Measurements from ENCODE around the gene MAPK9.

Gene MAPK9

DNA sequence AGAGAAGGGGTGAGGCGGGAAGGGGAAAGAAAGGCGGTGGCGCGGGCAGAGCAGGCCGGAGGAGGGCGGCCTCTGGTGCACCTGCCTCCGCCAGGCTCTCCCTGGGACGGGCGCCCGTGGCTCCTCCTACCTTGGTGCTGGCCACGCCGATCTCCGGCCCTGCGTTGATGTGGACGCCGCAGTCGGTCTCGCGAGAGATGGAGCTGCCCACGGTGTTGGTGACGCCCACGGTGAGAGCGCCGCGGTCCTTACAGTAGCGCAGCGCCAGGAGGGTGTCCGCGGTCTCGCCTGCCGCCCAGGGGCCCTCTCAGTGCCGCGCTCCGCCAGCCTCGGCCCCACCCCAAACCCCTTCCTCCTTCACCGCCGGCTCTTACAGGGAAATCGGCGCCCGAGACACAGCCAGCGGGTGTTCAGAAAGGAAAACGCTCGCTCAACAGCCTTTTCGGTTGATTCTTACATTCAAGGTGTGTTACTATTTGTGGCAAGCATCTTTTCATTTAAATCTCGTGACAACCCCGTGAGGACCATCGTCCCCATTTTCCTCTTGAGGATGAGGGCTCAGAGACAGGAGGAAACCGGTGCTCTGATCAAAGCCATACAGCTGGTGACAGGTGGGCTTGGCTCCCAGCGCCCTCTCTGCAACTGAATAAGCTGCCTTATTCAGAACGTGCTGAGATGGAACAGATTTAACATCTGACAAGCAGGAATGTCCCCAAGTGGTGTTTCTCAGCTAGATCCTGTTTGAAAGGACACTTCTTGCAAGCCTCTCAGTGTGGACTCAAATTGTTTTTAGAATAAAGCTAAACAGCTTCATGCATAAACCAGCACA, 22.0 kb upstream of the MAPK9 start:
- 0 out of 2 replicates have a peak, but pooled peaks have one; percentile 3 for TF ChIP-seq CTCF (IDR thresholded peaks at IDR 0.05; ENCODE audit: low read depth, low read length)
- no peaks in the 10 kb centered on the region for H3K27me3 ChIP-seq (ENCODE audit: insufficient read depth, low read depth, severe bottlenecking)
- no peaks in the 10 kb centered on the region for H3K36me3 ChIP-seq
- peak overlapping the region; percentile 62 for H3K27ac ChIP-seq
- H3K9me3 ChIP-seq (ENCODE audit: severe bottlenecking) = no peaks in the 10 kb centered on the region
- peak; percentile 89 for DNase-seq
- peak overlapping the region; percentile 46 for H3K4me3 ChIP-seq (ENCODE audit: low read depth, low read length)

- Histone ChIP-seq H3K9me3 (ENCODE audit: severe bottlenecking) (no peaks in the 10 kb centered on the region), H3K27ac (no peak overlapping the region), H3K4me3 (ENCODE audit: low read depth, low read length) (no peak overlapping the region), H3K27me3 (ENCODE audit: insufficient read depth, low read depth, severe bottlenecking) (no peaks in the 10 kb centered on the region), H3K36me3 (no peaks in the 10 kb centered on the region)
- no peak for TF ChIP-seq CTCF (IDR thresholded peaks at IDR 0.05; ENCODE audit: low read depth, low read length)
- no peak for DNase-seq
Measured at GRCh38 chr5:180311216-180311615, 19.3 kb upstream of the MAPK9 start.

GRCh38 chr5:180306796-180307195, 14.9 kb upstream of the MAPK9 start:
- Histone ChIP-seq H3K36me3 (no peaks in the 10 kb centered on the region), H3K27ac (no peak overlapping the region), H3K4me3 (ENCODE audit: low read depth, low read length) (no peak overlapping the region), H3K9me3 (ENCODE audit: severe bottlenecking) (no peaks in the 10 kb centered on the region), H3K27me3 (ENCODE audit: insufficient read depth, low read depth, severe bottlenecking) (no peaks in the 10 kb centered on the region)
- DNase-seq = no peak
- TF ChIP-seq CTCF (IDR thresholded peaks at IDR 0.05; ENCODE audit: low read depth, low read length) = no peak

- no peak for TF ChIP-seq CTCF (IDR thresholded peaks at IDR 0.05; ENCODE audit: low read depth, low read length)
- no peak overlapping the region for H3K4me3 ChIP-seq (ENCODE audit: low read depth, low read length)
- H3K27me3 ChIP-seq (ENCODE audit: insufficient read depth, low read depth, severe bottlenecking) = no peaks in the 10 kb centered on the region
- no peak overlapping the region for H3K27ac ChIP-seq
- H3K9me3 ChIP-seq (ENCODE audit: severe bottlenecking) = no peaks in the 10 kb centered on the region
- no peak for DNase-seq
- no peaks in the 10 kb centered on the region for H3K36me3 ChIP-seq
Measured at GRCh38 chr5:180305481-180305880, 13.6 kb upstream of the MAPK9 start.

GRCh38 chr5:180304431-180305375, 12.8 kb upstream of the MAPK9 start:
- no peaks in the 10 kb centered on the region for H3K36me3 ChIP-seq
- H3K4me3 ChIP-seq (ENCODE audit: low read depth, low read length) = no peak overlapping the region
- no peaks in the 10 kb centered on the region for H3K9me3 ChIP-seq (ENCODE audit: severe bottlenecking)
- H3K27ac ChIP-seq = no peak overlapping the region
- no peaks in the 10 kb centered on the region for H3K27me3 ChIP-seq (ENCODE audit: insufficient read depth, low read depth, severe bottlenecking)
- DNase-seq = no peak
- no peak for TF ChIP-seq CTCF (IDR thresholded peaks at IDR 0.05; ENCODE audit: low read depth, low read length)

Measured in WERI-Rb-1 (cell line).